ENCODE results near the gene RAB7B. TPM values are rescaled to one million over a fixed set of nuclear protein-coding genes. Genes with fewer than 3 reads are reported as not detected.

RAB7B gene
- total RNA-seq, 4 donors from 2014 or later, result 3.2 to 62.0 (median 16.6) TPM

DNA sequence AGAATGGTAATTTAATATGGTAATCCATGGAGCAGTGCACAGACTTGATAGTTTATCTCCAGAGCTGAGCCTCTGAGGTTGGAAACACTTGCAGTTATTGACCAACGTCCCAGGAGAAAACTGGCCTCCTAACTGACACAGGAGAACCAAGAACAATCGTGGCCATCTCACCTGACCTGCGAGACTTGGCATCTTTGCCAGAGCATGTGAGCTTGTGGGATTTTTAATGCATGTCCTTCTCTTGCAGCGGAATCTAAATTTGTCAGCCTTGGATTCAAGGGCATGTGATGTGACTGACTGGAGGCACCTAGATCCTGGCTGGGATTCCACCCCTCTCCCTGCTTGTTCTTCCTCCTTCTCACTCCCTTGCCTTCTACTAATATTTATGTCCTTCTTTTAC is 32.1 kb downstream of the RAB7B start:
- DNase-seq (ENCODE audit: low spot score) (no peak), ATAC-seq (ENCODE audit: low FRiP score) (no peak)
- TF ChIP-seq, protein P1, sequence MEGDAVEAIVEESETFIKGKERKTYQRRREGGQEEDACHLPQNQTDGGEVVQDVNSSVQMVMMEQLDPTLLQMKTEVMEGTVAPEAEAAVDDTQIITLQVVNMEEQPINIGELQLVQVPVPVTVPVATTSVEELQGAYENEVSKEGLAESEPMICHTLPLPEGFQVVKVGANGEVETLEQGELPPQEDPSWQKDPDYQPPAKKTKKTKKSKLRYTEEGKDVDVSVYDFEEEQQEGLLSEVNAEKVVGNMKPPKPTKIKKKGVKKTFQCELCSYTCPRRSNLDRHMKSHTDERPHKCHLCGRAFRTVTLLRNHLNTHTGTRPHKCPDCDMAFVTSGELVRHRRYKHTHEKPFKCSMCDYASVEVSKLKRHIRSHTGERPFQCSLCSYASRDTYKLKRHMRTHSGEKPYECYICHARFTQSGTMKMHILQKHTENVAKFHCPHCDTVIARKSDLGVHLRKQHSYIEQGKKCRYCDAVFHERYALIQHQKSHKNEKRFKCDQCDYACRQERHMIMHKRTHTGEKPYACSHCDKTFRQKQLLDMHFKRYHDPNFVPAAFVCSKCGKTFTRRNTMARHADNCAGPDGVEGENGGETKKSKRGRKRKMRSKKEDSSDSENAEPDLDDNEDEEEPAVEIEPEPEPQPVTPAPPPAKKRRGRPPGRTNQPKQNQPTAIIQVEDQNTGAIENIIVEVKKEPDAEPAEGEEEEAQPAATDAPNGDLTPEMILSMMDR (IDR thresholded peaks at IDR 0.05), result no peak

DNA sequence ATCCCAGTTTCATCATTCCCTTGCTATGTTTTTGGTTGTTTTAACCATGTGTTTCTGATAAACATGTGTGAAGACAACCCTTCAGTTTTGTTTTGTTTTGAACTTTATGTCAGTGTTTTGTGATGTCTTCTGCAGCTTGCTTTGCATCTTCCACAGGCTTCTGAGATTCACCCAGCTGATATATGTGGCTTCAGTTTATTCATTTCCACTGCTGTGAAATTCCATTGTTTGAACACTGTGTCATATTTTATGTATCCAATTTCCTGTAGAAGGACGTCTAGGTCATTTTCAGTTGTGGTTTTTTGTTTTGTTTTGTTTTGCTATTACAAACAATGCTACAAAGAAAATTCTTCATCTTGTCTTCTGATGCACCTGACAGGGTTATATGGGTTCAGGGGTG is 32.7 kb downstream of the RAB7B start:
- no peak for ATAC-seq (ENCODE audit: low FRiP score)
- DNase-seq (ENCODE audit: low spot score), result no peak
- TF ChIP-seq, protein P1 (IDR thresholded peaks at IDR 0.05), result no peak

DNA sequence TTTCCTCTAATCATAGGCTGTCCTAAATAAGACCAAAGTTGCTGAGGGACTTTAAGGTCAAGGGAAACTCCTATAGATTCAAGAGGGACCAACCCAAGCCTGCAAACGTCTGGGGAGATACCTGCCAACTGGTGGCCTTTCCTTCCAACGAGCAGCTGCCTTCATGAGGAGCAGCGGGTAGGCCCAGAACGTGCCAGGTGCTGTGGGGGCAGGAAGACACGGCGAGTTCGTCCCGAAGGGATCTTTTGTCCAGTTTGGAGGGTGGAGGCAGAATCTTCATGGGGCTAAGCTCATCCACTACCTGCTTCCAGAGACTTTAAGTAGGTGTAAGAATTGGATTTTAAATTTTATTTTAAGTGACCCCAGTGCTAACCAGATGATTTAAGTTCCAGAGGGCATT is 34.0 kb downstream of the RAB7B start:
- ATAC-seq (ENCODE audit: low FRiP score) (no peak), DNase-seq (ENCODE audit: low spot score) (no peak)
- TF ChIP-seq, protein P1 (IDR thresholded peaks at IDR 0.05), result no peak

DNA sequence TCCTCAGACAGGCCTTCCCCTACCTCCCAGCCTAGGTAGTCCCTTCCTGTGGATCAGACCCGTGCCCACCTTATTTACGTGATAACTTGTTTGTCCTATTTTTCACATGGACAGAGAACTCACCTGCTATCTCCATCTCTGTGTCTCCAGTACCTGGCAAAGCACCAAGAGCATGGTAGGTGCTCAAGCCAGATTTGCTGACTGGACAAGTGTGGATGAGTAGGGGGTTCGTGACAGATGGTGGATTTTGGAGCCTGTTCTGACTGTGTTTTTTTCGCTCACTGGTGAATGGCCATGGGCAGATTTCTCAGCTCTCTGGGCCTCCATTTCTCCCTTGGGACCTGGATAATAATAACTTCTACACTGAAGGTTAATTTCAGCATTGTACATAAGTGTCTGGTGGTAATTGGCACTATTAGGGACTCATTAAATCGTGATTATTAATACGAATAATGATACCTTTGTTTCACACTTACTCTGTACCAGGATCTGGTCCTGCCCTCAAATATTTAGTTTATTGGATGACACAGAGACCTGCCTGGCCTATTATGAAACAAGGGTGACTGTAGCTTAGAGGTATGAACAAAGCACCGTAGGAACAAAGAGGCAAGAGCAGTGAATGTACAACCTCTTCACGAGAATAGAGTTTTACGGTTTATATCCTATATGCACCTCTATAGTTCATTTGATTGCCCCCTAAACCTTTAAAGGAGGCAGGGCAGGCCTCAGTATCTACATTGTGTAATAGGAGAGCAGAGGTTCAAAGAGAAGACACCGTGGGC is 35.5 kb downstream of the RAB7B start:
- no peak for ATAC-seq (ENCODE audit: low FRiP score)
- DNase-seq (ENCODE audit: low spot score), result no peak
- TF ChIP-seq, protein P1 (IDR thresholded peaks at IDR 0.05), result no peak

DNA sequence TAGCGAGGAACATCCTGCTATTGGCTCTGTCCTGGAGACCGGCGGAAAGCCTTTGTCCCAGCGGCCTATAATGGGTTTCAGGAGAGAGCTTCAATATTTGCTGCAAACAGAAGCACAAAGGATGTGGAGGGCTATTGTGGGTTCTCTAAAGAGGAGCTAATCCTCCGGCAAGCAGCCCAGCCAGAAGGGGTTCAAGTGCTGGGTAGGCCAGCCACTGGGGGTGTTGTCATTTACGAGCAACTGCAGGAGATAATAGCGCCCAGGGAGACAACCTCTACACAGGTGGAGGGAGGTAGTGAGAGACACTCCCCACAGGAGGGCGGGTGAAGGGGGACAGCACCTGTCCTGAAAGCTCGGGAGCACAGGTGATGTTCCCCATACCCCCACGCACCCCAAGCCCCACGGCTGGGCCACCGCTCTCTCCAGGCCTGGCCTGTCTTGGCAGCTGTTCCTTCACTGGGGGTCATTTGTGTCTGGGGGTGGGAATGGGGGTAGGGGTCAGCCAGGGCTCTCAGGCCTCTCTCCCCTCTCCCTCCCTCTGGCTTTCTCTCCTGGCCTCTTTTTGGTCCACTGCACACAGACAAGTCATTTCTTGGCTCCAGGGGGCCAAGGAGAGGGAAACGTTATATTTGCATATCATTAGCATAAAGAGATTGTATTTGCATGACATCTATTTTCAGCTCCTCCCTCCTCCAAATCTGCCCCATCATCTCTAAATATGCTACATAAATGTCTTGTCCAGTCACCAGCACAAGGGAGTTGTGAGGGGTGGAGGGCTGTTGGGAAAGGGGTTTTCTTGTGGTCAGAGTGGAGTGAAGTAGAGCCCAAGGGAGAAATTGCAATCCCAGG is 37.9 kb downstream of the RAB7B start:
- TF ChIP-seq, protein P1 (IDR thresholded peaks at IDR 0.05), result no peak
- no peak for ATAC-seq (ENCODE audit: low FRiP score)

DNA sequence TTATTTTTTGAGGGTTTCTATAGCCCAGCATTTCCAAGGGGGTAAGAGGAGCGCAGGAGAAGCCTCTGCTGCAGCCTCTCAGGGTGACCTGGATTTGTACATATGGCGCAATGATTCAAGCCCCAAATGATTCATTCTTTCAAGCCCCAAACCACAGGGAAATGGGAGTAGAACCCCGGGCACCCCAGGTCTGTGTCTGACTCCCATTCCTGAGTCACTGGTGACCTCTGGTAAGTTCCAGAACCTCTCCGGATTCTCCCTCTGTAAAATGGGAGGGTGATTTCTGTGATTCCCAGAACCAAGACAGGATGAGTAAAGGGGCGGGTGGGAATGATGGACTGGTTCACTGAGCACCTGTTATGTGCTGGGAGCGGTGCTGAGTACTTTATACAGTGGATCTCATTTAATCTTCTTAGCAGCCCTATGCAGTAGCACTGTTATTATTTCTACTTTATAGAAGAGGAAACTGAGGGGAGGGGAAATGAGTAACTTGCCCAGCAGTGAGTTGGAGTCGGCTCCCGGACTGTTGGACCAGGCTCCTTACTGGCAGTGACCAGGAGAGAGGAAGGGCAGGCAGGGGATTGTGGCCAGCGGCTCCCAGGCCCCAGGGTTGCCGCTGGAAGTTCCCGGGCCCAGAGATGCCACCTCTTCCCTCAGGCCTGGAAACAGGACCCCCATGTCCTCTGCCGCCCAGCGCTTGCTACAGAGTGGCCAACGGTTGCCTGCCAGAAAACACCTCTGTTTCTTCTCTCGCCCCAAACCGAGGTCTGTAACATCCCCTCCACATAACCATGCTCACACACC is 39.6 kb downstream of the RAB7B start:
- ATAC-seq (ENCODE audit: low FRiP score), result peak; percentile 32
- TF ChIP-seq, protein P1 (IDR thresholded peaks at IDR 0.05), result no peak

More for the DNA sequence above, 37.9 kb downstream of the RAB7B start:
- no peak for DNase-seq (ENCODE audit: low spot score)

More for the DNA sequence above, 39.6 kb downstream of the RAB7B start:
- no peak for DNase-seq (ENCODE audit: low spot score)
